Measurements from ENCODE around the gene CDK5R1. TPM values are rescaled to one million over a fixed set of nuclear protein-coding genes. Genes with fewer than 3 reads are reported as not detected.
A peak's percentile ranks its signal among the peaks of the same experiment; 100 is the strongest.

The CDK5R1 gene
- polyA plus RNA-seq, 3 donors, result 0.44 to 1.0 (median 0.48) TPM

DNA sequence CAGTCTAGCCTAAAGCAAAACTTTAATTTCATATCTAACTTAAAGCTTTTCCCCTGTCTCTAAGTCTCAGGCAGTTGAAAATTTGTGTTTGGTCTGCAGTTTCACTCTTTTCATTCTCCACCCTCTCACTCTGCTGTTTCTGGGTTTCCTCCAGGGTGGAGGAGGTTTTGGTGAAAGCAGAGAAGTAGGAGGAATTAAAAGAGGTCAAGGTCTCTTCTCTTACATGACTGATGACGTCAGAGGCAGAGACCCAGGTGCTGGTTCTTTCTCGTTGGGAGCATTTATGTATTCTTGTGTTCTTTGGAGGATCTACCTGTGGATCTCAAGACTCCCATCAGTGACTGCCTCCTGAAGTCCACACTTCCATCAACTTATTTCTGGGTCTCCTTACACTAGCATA, 44.9 kb upstream of the CDK5R1 start:
- Histone ChIP-seq H3K36me3 (replicated peaks in 1 of 2; ENCODE audit: control insufficient read depth in 1 of 2, insufficient read depth in 2 of 2, low read length in 2 of 2) (peaks cover 0 to 1% of the 10 kb centered on the region in 2 donors), H2AFZ (ENCODE audit: insufficient read depth, low read depth, low read length, poor library complexity, severe bottlenecking) (peak overlapping the region; percentile 29), H3K4me3 (replicated peaks in 1 of 3; ENCODE audit: low read depth in 2 of 3, low read length in 3 of 3) (no peak overlapping the region), H3K4me2 (replicated peaks; ENCODE audit: extremely low read depth, low read length, poor library complexity, severe bottlenecking) (no peak overlapping the region), H3K27me3 (ENCODE audit: control insufficient read depth in 2 of 2, insufficient read depth in 2 of 2, low read length in 2 of 2) (no peaks in the 10 kb centered on the region), H4K20me1 (ENCODE audit: insufficient read depth, low read length) (no peaks in the 10 kb centered on the region), H3K9me3 (replicated peaks in 1 of 2; ENCODE audit: control insufficient read depth in 1 of 2, insufficient read depth in 1 of 2, low read length in 2 of 2) (no peaks in the 10 kb centered on the region), H3K9ac (ENCODE audit: insufficient read depth, low read length, poor library complexity, severe bottlenecking) (no peak overlapping the region), H3K79me2 (ENCODE audit: insufficient read depth, low read length) (peaks cover 27% of the 10 kb centered on the region), H3K27ac (ENCODE audit: low read depth in 1 of 2, low read length in 2 of 2) (no peak overlapping the region), H3K4me1 (ENCODE audit: control insufficient read depth in 1 of 2, insufficient read depth in 2 of 2, low read length in 2 of 2) (peaks cover 18 to 26% of the 10 kb centered on the region in 2 donors)
- H3K36me3 Mint-ChIP-seq, result peaks cover 6 to 7% of the 10 kb centered on the region in 2 donors
- no peak overlapping the region for H3K4me3 Mint-ChIP-seq
- DNase-seq, result no peak
- peak overlapping the region in 2 of 7 donors; percentile 20 to 36 for H3K27ac Mint-ChIP-seq
- TF ChIP-seq, protein P1, sequence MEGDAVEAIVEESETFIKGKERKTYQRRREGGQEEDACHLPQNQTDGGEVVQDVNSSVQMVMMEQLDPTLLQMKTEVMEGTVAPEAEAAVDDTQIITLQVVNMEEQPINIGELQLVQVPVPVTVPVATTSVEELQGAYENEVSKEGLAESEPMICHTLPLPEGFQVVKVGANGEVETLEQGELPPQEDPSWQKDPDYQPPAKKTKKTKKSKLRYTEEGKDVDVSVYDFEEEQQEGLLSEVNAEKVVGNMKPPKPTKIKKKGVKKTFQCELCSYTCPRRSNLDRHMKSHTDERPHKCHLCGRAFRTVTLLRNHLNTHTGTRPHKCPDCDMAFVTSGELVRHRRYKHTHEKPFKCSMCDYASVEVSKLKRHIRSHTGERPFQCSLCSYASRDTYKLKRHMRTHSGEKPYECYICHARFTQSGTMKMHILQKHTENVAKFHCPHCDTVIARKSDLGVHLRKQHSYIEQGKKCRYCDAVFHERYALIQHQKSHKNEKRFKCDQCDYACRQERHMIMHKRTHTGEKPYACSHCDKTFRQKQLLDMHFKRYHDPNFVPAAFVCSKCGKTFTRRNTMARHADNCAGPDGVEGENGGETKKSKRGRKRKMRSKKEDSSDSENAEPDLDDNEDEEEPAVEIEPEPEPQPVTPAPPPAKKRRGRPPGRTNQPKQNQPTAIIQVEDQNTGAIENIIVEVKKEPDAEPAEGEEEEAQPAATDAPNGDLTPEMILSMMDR (IDR thresholded peaks at IDR 0.05), result no peak
- peaks cover 11 to 21% (median 16%) of the 10 kb centered on the region in 3 donors for H3K27me3 Mint-ChIP-seq (ENCODE audit: low read depth in 3 of 3)
- peaks cover 0 to 5% (median 0%) of the 10 kb centered on the region in 7 donors for H3K9me3 Mint-ChIP-seq
- WGBS (ENCODE audit: insufficient coverage), result 90% methylated on average over 2 of the region's 2 CpGs
- peaks cover 24% of the 10 kb centered on the region for H3K4me1 Mint-ChIP-seq
- intact Hi-C loops (cut with micrococcal nuclease), result loop anchor here in 1 of 2 donors (5.0 to 10.0 kb wide), 2 partner anchors 90 to 177 kb away; partner anchors contain the start of genes RHBDL3 and ZNF207

DNA sequence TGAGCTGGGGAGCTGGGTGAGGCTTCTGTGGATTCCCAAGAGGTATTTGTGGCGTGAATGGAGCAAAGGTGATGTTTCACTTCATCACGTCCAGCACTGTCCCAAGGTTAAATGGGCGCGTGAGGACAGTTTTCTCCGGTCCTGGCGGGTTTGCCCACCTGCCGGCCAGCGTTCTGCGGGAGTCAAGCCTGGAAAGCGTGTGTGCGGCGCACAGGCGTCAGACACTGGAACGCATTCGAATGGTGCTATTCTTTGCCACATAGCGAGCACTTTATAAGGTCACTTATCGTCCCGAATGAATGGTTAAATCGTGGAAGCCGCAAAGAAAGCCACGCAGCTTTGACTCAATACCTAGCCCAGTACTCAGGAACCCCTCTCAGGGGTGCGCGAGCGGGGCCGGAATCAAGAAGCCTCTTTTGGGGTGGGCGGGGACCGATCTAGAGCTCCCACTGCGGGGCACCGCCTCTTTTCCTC, 42.9 kb upstream of the CDK5R1 start:
- peak overlapping the region; percentile 91 to 93 for H3K4me3 Mint-ChIP-seq
- Histone ChIP-seq H3K27ac (ENCODE audit: low read depth in 1 of 2, low read length in 2 of 2) (no peak overlapping the region), H3K27me3 (ENCODE audit: control insufficient read depth in 2 of 2, insufficient read depth in 2 of 2, low read length in 2 of 2) (no peaks in the 10 kb centered on the region), H3K4me3 (replicated peaks in 1 of 3; ENCODE audit: low read depth in 2 of 3, low read length in 3 of 3) (peak overlapping the region; percentile 63 to 95 (median 84)), H3K4me2 (replicated peaks; ENCODE audit: extremely low read depth, low read length, poor library complexity, severe bottlenecking) (peak overlapping the region; percentile 95), H3K9me3 (replicated peaks in 1 of 2; ENCODE audit: control insufficient read depth in 1 of 2, insufficient read depth in 1 of 2, low read length in 2 of 2) (no peaks in the 10 kb centered on the region), H2AFZ (ENCODE audit: insufficient read depth, low read depth, low read length, poor library complexity, severe bottlenecking) (peak overlapping the region; percentile 93), H4K20me1 (ENCODE audit: insufficient read depth, low read length) (no peaks in the 10 kb centered on the region), H3K79me2 (ENCODE audit: insufficient read depth, low read length) (peaks cover 41% of the 10 kb centered on the region), H3K9ac (ENCODE audit: insufficient read depth, low read length, poor library complexity, severe bottlenecking) (peak overlapping the region; percentile 95), H3K4me1 (ENCODE audit: control insufficient read depth in 1 of 2, insufficient read depth in 2 of 2, low read length in 2 of 2) (peaks cover 18 to 26% of the 10 kb centered on the region in 2 donors), H3K36me3 (replicated peaks in 1 of 2; ENCODE audit: control insufficient read depth in 1 of 2, insufficient read depth in 2 of 2, low read length in 2 of 2) (peaks cover 12 to 21% of the 10 kb centered on the region in 2 donors)
- H3K36me3 Mint-ChIP-seq, result peaks cover 20 to 24% of the 10 kb centered on the region in 2 donors
- H3K9me3 Mint-ChIP-seq, result peaks cover 0 to 5% (median 0%) of the 10 kb centered on the region in 7 donors
- DNase-seq, result no peak
- peak overlapping the region in 3 of 7 donors; percentile 63 to 91 (median 83) for H3K27ac Mint-ChIP-seq
- peaks cover 24% of the 10 kb centered on the region for H3K4me1 Mint-ChIP-seq
- WGBS (ENCODE audit: insufficient coverage), result 5% methylated on average over 27 of the region's 29 CpGs
- peaks cover 11 to 20% (median 16%) of the 10 kb centered on the region in 3 donors for H3K27me3 Mint-ChIP-seq (ENCODE audit: low read depth in 3 of 3)
- TF ChIP-seq, protein P1 (IDR thresholded peaks at IDR 0.05), result no peak
- intact Hi-C loops (cut with micrococcal nuclease), result loop anchor here in 1 of 2 donors (5.0 to 10.0 kb wide), 2 partner anchors 92 to 179 kb away; partner anchors contain the start of genes RHBDL3 and ZNF207

Data from CD14-positive monocyte (primary cell).